ENCODE data around the gene PERM1. TPM values are rescaled to one million over a fixed set of nuclear protein-coding genes. Genes with fewer than 3 reads are reported as not detected.

PERM1 gene
- total and polyA plus RNA-seq, 2 of the 8 experiments (the other 6 are each of a cell fraction or from before 2014, with no cell fraction given) = not detected

- Histone ChIP-seq H3K27me3 (replicated peaks in 1 of 4; ENCODE audit: control insufficient read depth in 3 of 4, extremely low read depth in 1 of 4, insufficient read depth in 3 of 4, low read length in 3 of 4) (peaks cover 47 to 88% (median 71%) of the 10 kb centered on the region in 4 experiments), H3K56ac (replicated peaks; ENCODE audit: insufficient read length, low read depth, low read length) (no peak overlapping the region), H3K4me3 (ENCODE audit: extremely low read depth in 1 of 4, insufficient read depth in 2 of 4, low read depth in 3 of 4, low read length in 4 of 4) (peak overlapping the region; percentile 34 to 77 (median 48)), H2BK20ac (ENCODE audit: low read length) (0 out of 2 replicates have a peak overlapping the region, but pooled peaks have one; percentile 80), H2BK15ac (ENCODE audit: low read length) (peak overlapping the region; percentile 16; the same call in 1 of the 2 replicates), H3K27ac (ENCODE audit: low read depth, low read length) (no peak overlapping the region), H3K23me2 (ENCODE audit: low read depth, low read length) (peaks cover 13% of the 10 kb centered on the region; the same call in 1 of the 2 replicates), H3K4me1 (replicated peaks in 1 of 4; ENCODE audit: control insufficient read depth in 3 of 4, insufficient read depth in 4 of 4, low read length in 3 of 4) (peaks cover 0 to 38% (median 20%) of the 10 kb centered on the region in 4 experiments; a peak in 6 of 7 replicates), H3K79me1 (ENCODE audit: low read depth, low read length) (no peaks in the 10 kb centered on the region), H3K9me3 (ENCODE audit: insufficient read depth in 2 of 2, low read depth in 1 of 2, low read length in 1 of 2) (no peaks in the 10 kb centered on the region; a peak in 1 of 4 replicates), H3K36me3 (ENCODE audit: control insufficient read depth in 2 of 4, insufficient read depth in 4 of 4, low read length in 3 of 4) (peaks cover 0 to 18% (median 0%) of the 10 kb centered on the region in 4 experiments; a peak in 1 of 8 replicates), H2BK120ac (replicated peaks; ENCODE audit: low read depth, low read length) (peak overlapping the region; percentile 43), H3K4me2 (ENCODE audit: insufficient read depth in 1 of 2, low read depth in 2 of 2, low read length in 2 of 2) (peak overlapping the region; percentile 56 to 71), H4K8ac (ENCODE audit: extremely low read depth, insufficient read depth, low read length) (peak overlapping the region; percentile 95), H3K18ac (ENCODE audit: extremely low read depth, low read length) (peak overlapping the region; percentile 60), H2BK12ac (ENCODE audit: low read depth, low read length) (peak overlapping the region; percentile 92), H4K20me1 (replicated peaks in 1 of 2; ENCODE audit: control insufficient read depth in 1 of 2, insufficient read depth in 2 of 2, low read length in 2 of 2) (peaks cover 0 to 6% of the 10 kb centered on the region in 2 experiments), H2AFZ (ENCODE audit: low read length) (no peak overlapping the region), H4K91ac (replicated peaks; ENCODE audit: insufficient read length, low read length) (peak overlapping the region; percentile 65), H2BK5ac (ENCODE audit: low read depth, low read length) (peak overlapping the region; percentile 52), H3K79me2 (ENCODE audit: control insufficient read depth in 1 of 2, insufficient read depth in 2 of 2, low read length in 2 of 2) (no peaks in the 10 kb centered on the region), H3K9ac (replicated peaks in 1 of 4; ENCODE audit: extremely low read depth in 1 of 4, low read depth in 3 of 4, low read length in 3 of 4) (peak overlapping the region in 1 of 4 experiments; percentile 47; a peak in 1 of 7 replicates), H3K4ac (replicated peaks; ENCODE audit: insufficient read length, low read depth, low read length) (no peak overlapping the region), H3K23ac (ENCODE audit: insufficient read length) (no peak overlapping the region), H3K14ac (ENCODE audit: insufficient read length) (no peak overlapping the region), H2AK5ac (ENCODE audit: low read depth, low read length) (no peak overlapping the region; the same call in 1 of the 2 replicates), H4K5ac (ENCODE audit: insufficient read length, low read depth, low read length) (peak overlapping the region; percentile 78)
- ChIA-PET CTCF (ENCODE audit: partially characterized antibody) (interaction anchor here (0.7 to 4.7 kb wide), 7 partner anchors 15 to 77 kb away, joined by 3 to 60 read pairs (median 7); partner anchors contain the start of genes ISG15 and PERM1), POLR2A (ENCODE audit: partially characterized antibody) (interaction anchor here (1.0 to 2.2 kb wide), 8 partner anchors 14 to 38 kb away, joined by 4 to 7 read pairs (median 5); no protein-coding TSS in a partner anchor)
- 2% methylated on average over 38 of the region's 75 CpGs; no CpG with 5 or more reads in 1 of the 2 experiments for WGBS, 2 experiments (ENCODE audit: extremely low coverage in 1 of 2, insufficient coverage in 1 of 2, insufficient read length in 1 of 2, insufficient replicate concordance in 2 of 2, low coverage in 1 of 2, low lambda C conversion rate in 2 of 2, missing lambda C conversion rate in 1 of 2)
- no peak for FAIRE-seq
- DNase-seq (ENCODE audit: low read depth in 1 of 2, low spot score in 2 of 2) = peak in 1 of 2 experiments; percentile 90
- TF ChIP-seq SRF (IDR thresholded peaks at IDR 0.05; ENCODE audit: low read depth, low read length) = no peak
- no peak for TF ChIP-seq RAD21 (IDR thresholded peaks at IDR 0.05 in 1 of 2, conservative IDR thresholded peaks at IDR 0.05 in 1 of 2; ENCODE audit: low read depth in 2 of 2, low read length in 2 of 2)
- no peak for TF ChIP-seq RFX5 (IDR thresholded peaks at IDR 0.05; ENCODE audit: borderline replicate concordance, low read depth, low read length)
- peak; percentile 69 for TF ChIP-seq POLR2AphosphoS5 (IDR thresholded peaks at IDR 0.05; ENCODE audit: low read depth, low read length)
These were observed 18.6 kb upstream of the PERM1 start for GRCh38 chr1:1000357-1001056.
